ENCODE measurements around the gene CAMK1D. TPM values are rescaled to one million over a fixed set of nuclear protein-coding genes. Genes with fewer than 3 reads are reported as not detected.
A peak's percentile ranks its signal among the peaks of the same experiment; 100 is the strongest.

The CAMK1D gene
- total RNA-seq, 1 experiment from 2014 or later = 6.3 TPM

DNA sequence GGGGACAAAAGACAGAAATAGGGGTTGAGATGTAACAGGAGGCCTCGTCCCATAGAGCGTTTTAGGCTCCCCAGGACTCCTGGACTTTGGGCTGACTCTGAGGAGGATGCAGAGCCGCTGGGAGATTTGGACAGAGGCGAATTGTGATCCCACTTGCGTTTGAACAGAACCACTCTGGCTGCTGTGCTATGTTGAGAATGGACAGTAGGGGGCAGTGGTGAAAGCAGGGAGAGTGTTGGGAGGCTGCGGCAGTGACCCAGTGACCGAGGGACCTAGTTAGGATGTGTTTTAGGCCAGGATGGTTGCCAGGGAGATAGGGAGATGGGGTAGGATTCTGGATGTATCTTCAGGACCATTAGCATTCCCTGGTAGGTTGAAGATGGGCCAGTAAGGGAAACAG, 380.5 kb downstream of the CAMK1D start:
- Histone ChIP-seq H3K23ac (ENCODE audit: insufficient read length, low read depth, low read length) (no peak overlapping the region), H3K56ac (ENCODE audit: insufficient read length, low read depth, low read length) (no peak overlapping the region), H3K27me3 (ENCODE audit: insufficient read depth, low read length) (no peaks in the 10 kb centered on the region), H4K5ac (ENCODE audit: insufficient read length, low read depth, low read length) (no peak overlapping the region), H2AFZ (ENCODE audit: low read length) (no peak overlapping the region), H3K27ac (ENCODE audit: insufficient read length, low read depth, low read length) (no peak overlapping the region), H3K4me2 (ENCODE audit: insufficient read depth, insufficient read length, low read length) (no peak overlapping the region), H3K9me3 (ENCODE audit: control insufficient read depth, low read depth, low read length) (no peaks in the 10 kb centered on the region), H3T11ph (ENCODE audit: low read length) (no peak overlapping the region), H3K23me2 (ENCODE audit: insufficient read length, low read depth, low read length, poor library complexity, severe bottlenecking) (no peaks in the 10 kb centered on the region), H2AK5ac (ENCODE audit: insufficient read length, low read length) (no peak overlapping the region), H2BK12ac (ENCODE audit: insufficient read length, low read depth, low read length) (no peak overlapping the region), H3K4me1 (ENCODE audit: insufficient read depth, low read length) (peaks cover 2% of the 10 kb centered on the region; the same call in 1 of the 2 replicates), H2BK15ac (ENCODE audit: low read depth, low read length) (no peak overlapping the region), H2BK5ac (ENCODE audit: insufficient read length, low read length) (no peak overlapping the region), H4K8ac (replicated peaks; ENCODE audit: insufficient read length, low read depth, low read length) (no peak overlapping the region), H4K91ac (ENCODE audit: insufficient read length, low read depth, low read length) (no peak overlapping the region), H3K79me1 (ENCODE audit: insufficient read depth, low read depth, low read length, poor library complexity, severe bottlenecking) (no peaks in the 10 kb centered on the region), H2BK120ac (ENCODE audit: low read depth, low read length, poor library complexity, severe bottlenecking) (no peak overlapping the region), H4K20me1 (ENCODE audit: control insufficient read depth, insufficient read depth, insufficient read length) (no peaks in the 10 kb centered on the region), H3K79me2 (ENCODE audit: insufficient read depth, low read length) (no peaks in the 10 kb centered on the region), H3K18ac (ENCODE audit: insufficient read length, low read depth, low read length) (no peak overlapping the region), H3K4ac (ENCODE audit: low read depth, low read length) (no peak overlapping the region), H3K14ac (ENCODE audit: insufficient read depth, low read length) (no peak overlapping the region), H3K9ac (ENCODE audit: extremely low read depth, insufficient read length, low read length) (no peak overlapping the region), H2BK20ac (ENCODE audit: low read depth, low read length, poor library complexity, severe bottlenecking) (no peak overlapping the region)
- DNase-seq = peak; percentile 75
- no peak overlapping the region for H3K4me3 Mint-ChIP-seq
- no peak overlapping the region for H3K27ac Mint-ChIP-seq
- TF ChIP-seq, protein P1, sequence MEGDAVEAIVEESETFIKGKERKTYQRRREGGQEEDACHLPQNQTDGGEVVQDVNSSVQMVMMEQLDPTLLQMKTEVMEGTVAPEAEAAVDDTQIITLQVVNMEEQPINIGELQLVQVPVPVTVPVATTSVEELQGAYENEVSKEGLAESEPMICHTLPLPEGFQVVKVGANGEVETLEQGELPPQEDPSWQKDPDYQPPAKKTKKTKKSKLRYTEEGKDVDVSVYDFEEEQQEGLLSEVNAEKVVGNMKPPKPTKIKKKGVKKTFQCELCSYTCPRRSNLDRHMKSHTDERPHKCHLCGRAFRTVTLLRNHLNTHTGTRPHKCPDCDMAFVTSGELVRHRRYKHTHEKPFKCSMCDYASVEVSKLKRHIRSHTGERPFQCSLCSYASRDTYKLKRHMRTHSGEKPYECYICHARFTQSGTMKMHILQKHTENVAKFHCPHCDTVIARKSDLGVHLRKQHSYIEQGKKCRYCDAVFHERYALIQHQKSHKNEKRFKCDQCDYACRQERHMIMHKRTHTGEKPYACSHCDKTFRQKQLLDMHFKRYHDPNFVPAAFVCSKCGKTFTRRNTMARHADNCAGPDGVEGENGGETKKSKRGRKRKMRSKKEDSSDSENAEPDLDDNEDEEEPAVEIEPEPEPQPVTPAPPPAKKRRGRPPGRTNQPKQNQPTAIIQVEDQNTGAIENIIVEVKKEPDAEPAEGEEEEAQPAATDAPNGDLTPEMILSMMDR (conservative IDR thresholded peaks at IDR 0.05) = peak; percentile 83
- no CpG with 5 or more reads among the region's 7 CpGs for WGBS (ENCODE audit: extremely low coverage, insufficient read length, low lambda C conversion rate)
- peaks cover 7 to 8% of the 10 kb centered on the region in 2 experiments for H3K4me1 Mint-ChIP-seq
- H3K36me3 Mint-ChIP-seq (ENCODE audit: insufficient read depth in 1 of 3, low read depth in 3 of 3) = no peaks in the 10 kb centered on the region
- no peaks in the 10 kb centered on the region for H3K27me3 Mint-ChIP-seq (ENCODE audit: low read depth)
- no peaks in the 10 kb centered on the region for H3K9me3 Mint-ChIP-seq

All from H9 (cell line).